Measurements from ENCODE around the gene LTBP1. TPM values are rescaled to one million over a fixed set of nuclear protein-coding genes. Genes with fewer than 3 reads are reported as not detected.

LTBP1 gene
- polyA plus RNA-seq, 1 experiment, result 124 TPM

DNA sequence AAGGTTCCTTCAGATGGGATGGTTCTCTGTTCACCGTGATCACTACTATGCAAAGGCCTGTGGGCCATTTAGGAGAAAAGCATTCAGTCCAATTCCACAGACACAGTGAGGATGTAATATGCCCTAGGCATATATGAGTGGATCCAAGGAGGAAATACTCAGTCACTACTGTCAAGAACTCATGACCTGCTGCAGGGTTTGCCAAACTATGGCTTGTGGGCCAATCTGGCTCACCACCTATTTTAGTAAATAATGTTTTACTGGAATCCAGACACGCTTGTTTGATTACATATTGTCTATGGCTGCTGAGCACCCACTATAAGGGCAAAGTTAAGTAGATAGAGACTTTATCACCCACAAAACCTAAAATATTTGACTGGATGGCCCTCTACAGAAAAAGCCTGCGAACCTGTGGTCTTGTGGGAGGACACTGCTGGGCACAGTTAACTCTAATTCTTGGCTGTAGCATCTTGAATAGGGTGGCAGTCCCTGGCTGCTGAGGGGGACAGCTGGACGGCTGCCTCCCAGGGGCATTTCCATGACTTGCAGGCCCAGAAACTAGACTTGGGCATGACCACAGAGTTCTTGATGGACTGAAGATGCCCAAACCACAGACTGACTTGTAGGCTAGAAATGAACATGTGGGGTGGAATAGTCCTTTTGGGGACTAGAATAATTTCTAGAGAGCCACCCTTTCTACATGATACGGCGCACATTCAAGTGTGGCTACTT, 20.6 kb upstream of the LTBP1 start:
- H3K27me3 ChIP-seq (ENCODE audit: control insufficient read depth, insufficient read depth, low read length), result peaks cover 1% of the 10 kb centered on the region; the same call in 1 of the 2 replicates
- POLR2A ChIA-PET, result interaction anchor here (0.5 kb wide), 1 partner anchor 205 kb away, joined by 3 read pairs; no protein-coding TSS in a partner anchor
- TF ChIP-seq CTCF (IDR thresholded peaks at IDR 0.05; ENCODE audit: insufficient read depth, low read depth, low read length), result no peak
- DNase-seq (ENCODE audit: low read depth), result no peak
- no peak overlapping the region for H3K4me3 ChIP-seq (ENCODE audit: low read depth, low read length)
- CTCF ChIA-PET, result interaction anchor here (1.0 kb wide), 1 partner anchor 17 kb away, joined by 4 read pairs; no protein-coding TSS in a partner anchor
- H3K36me3 ChIP-seq (ENCODE audit: control insufficient read depth, insufficient read depth, low read length), result no peaks in the 10 kb centered on the region

- no peaks in the 10 kb centered on the region for H3K36me3 ChIP-seq (ENCODE audit: control insufficient read depth, insufficient read depth, low read length)
- no peak overlapping the region for H3K4me3 ChIP-seq (ENCODE audit: low read depth, low read length)
- POLR2A ChIA-PET, result no interaction called here
- peaks cover 1% of the 10 kb centered on the region; the same call in 1 of the 2 replicates for H3K27me3 ChIP-seq (ENCODE audit: control insufficient read depth, insufficient read depth, low read length)
- no peak for DNase-seq (ENCODE audit: low read depth)
- CTCF ChIA-PET, result no interaction called here
- TF ChIP-seq CTCF (IDR thresholded peaks at IDR 0.05; ENCODE audit: insufficient read depth, low read depth, low read length), result no peak
Observed at GRCh38 chr2:32926708-32927084, 20.1 kb upstream of the LTBP1 start.

GRCh38 chr2:32930436-32930835, 16.3 kb upstream of the LTBP1 start:
- ChIA-PET CTCF (no interaction called here), POLR2A (no interaction called here)
- Histone ChIP-seq H3K27me3 (ENCODE audit: control insufficient read depth, insufficient read depth, low read length) (no peaks in the 10 kb centered on the region), H3K36me3 (ENCODE audit: control insufficient read depth, insufficient read depth, low read length) (no peaks in the 10 kb centered on the region), H3K4me3 (ENCODE audit: low read depth, low read length) (no peak overlapping the region)
- DNase-seq (ENCODE audit: low read depth), result no peak
- no peak for TF ChIP-seq CTCF (IDR thresholded peaks at IDR 0.05; ENCODE audit: insufficient read depth, low read depth, low read length)

DNA sequence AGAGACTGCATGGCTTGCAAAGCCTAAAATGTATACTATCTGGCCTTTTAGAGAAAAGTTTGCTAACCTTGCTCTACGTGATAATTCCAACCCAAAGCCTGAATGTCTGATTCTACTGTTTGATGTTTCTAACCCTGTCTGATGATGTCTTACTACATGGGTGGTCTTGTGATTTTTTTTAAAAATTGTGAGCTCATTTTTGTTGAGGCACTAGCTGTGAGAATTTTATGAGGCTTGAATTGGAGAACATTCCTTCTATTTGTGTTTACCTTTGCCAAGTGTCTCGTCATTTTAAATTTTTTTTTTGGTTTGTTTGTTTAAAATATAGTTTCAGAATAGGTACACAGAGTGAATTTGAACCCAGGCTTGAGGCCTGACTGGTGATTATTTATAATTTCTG, 15.2 kb upstream of the LTBP1 start:
- H3K36me3 ChIP-seq (ENCODE audit: control insufficient read depth, insufficient read depth, low read length), result no peaks in the 10 kb centered on the region
- no peaks in the 10 kb centered on the region for H3K27me3 ChIP-seq (ENCODE audit: control insufficient read depth, insufficient read depth, low read length)
- TF ChIP-seq CTCF (IDR thresholded peaks at IDR 0.05; ENCODE audit: insufficient read depth, low read depth, low read length), result no peak
- no peak overlapping the region for H3K4me3 ChIP-seq (ENCODE audit: low read depth, low read length)
- ChIA-PET CTCF (interaction anchor here (1.1 kb wide), 1 partner anchor 12 kb away, joined by 3 read pairs; no protein-coding TSS in a partner anchor), POLR2A (no interaction called here)
- DNase-seq (ENCODE audit: low read depth), result no peak

GRCh38 chr2:32931945-32932709, 14.6 kb upstream of the LTBP1 start:
- POLR2A ChIA-PET, result no interaction called here

More at GRCh38 chr2:32931945-32932709, 14.6 kb upstream of the LTBP1 start:
- TF ChIP-seq CTCF (IDR thresholded peaks at IDR 0.05; ENCODE audit: insufficient read depth, low read depth, low read length), result no peak
- H3K36me3 ChIP-seq (ENCODE audit: control insufficient read depth, insufficient read depth, low read length), result no peaks in the 10 kb centered on the region
- no peaks in the 10 kb centered on the region for H3K27me3 ChIP-seq (ENCODE audit: control insufficient read depth, insufficient read depth, low read length)
- H3K4me3 ChIP-seq (ENCODE audit: low read depth, low read length), result no peak overlapping the region
- CTCF ChIA-PET, result interaction anchor here (1.1 kb wide), 1 partner anchor 12 kb away, joined by 3 read pairs; no protein-coding TSS in a partner anchor
- DNase-seq (ENCODE audit: low read depth), result no peak

All from BJ (cell line).